Lower leg skin (tissue), 3 donors: ENCODE results near the gene DDX27.

ENCODE experiments used
- POLR2A ChIP-seq, 2 donors: fragments of 450-650 bp; IDR thresholded peaks; one replicate each; pipeline ENCODE4 v1.6.1; 2016 to 2017; ENCODE audit warnings: antibody characterized with exemption in 2 of 2, mild to moderate bottlenecking in 1 of 2, moderate library complexity in 1 of 2
- TF ChIP-seq, protein P1 (sequence below), 3 donors: fragments of 450-650 bp; IDR thresholded peaks; one replicate each; pipeline ENCODE4 v1.5.1; 2016; ENCODE audit warnings: antibody characterized with exemption in 3 of 3, mild to moderate bottlenecking in 3 of 3, moderate library complexity in 2 of 3

DNA sequence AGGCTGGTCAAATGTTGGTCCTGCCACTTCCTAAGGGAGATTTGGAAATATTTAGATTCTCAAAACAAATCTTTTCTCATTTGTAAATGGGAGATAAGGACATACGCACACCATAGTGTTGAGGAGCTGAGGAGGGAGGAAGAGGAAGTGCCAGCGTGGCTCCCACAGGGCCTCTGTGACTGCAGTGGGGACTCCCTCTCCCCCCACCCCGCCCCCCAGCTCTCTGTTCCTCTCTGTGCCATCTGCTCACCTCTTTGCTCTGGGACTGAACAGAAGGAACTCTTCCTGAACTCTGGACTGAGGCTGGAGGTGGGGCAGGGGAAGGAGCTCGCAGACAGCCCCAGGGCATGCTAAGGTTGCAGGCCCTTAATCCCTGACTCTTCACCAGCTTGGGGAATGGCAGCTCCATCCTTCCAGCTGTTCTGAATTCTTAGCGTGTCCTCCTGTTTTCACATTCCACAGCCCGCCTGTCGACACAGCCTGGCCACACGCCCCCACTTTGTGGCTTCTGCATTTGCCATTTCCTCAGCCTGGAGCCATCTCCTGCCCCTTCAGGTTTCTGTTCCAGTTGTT lies 11.4 kb downstream of the DDX27 start:
- no peak for TF ChIP-seq POLR2A (IDR thresholded peaks at IDR 0.05)
- TF ChIP-seq, protein P1, sequence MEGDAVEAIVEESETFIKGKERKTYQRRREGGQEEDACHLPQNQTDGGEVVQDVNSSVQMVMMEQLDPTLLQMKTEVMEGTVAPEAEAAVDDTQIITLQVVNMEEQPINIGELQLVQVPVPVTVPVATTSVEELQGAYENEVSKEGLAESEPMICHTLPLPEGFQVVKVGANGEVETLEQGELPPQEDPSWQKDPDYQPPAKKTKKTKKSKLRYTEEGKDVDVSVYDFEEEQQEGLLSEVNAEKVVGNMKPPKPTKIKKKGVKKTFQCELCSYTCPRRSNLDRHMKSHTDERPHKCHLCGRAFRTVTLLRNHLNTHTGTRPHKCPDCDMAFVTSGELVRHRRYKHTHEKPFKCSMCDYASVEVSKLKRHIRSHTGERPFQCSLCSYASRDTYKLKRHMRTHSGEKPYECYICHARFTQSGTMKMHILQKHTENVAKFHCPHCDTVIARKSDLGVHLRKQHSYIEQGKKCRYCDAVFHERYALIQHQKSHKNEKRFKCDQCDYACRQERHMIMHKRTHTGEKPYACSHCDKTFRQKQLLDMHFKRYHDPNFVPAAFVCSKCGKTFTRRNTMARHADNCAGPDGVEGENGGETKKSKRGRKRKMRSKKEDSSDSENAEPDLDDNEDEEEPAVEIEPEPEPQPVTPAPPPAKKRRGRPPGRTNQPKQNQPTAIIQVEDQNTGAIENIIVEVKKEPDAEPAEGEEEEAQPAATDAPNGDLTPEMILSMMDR (IDR thresholded peaks at IDR 0.05): no peak
